HuH-7.5 (cell line): ENCODE data around the gene GCN1.

ENCODE experiments used
- DNase-seq: peaks from one replicate; pipeline ENCODE4 v3.0.0; 2011; ENCODE audit warnings: low spot score

GCN1 gene

GRCh38 chr12:120175537-120175936, 19.0 kb downstream of the GCN1 start:
- no peak for DNase-seq

GRCh38 chr12:120175062-120175461, 19.5 kb downstream of the GCN1 start:
- DNase-seq: no peak

GRCh38 chr12:120172053-120172452, 22.5 kb downstream of the GCN1 start:
- no peak for DNase-seq

DNA sequence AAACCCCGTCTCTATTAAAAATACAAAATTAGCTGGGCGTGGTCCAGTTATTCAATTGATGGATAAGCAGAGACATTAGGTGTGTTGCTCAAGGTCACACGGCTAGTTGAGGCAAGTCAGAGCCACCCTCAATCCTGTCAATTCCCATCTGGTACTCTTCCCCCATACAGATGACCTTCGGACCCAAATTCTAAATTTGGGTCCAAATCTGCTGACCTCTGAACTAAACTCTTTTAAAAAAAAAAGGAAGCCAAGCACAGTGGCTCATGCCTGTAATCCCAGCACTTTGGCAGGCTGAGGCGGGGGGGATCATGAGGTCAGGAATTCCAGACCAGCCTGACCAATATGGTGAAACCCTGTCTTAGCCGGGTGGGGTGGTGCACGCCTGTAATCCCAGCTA, 23.9 kb downstream of the GCN1 start:
- DNase-seq: no peak

DNA sequence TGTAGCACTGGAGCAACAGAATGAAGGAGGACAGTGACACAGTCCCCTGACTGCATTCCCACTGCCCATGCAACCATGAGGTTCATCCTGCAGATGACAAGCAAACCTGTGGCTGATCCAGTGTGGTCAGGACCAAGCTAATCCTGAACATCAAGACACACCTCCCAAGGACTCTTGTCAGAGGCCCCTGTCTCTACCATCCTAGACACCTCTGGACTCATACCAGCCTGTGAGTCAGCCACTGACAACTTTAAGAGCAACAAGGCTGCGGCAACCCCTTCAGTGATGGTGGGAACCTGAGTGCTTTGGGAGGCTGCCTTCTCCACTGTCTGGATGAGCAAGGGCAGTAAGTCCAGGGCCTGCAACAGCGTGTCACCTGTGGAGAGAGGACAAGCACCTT, 24.6 kb downstream of the GCN1 start:
- DNase-seq: no peak

DNA sequence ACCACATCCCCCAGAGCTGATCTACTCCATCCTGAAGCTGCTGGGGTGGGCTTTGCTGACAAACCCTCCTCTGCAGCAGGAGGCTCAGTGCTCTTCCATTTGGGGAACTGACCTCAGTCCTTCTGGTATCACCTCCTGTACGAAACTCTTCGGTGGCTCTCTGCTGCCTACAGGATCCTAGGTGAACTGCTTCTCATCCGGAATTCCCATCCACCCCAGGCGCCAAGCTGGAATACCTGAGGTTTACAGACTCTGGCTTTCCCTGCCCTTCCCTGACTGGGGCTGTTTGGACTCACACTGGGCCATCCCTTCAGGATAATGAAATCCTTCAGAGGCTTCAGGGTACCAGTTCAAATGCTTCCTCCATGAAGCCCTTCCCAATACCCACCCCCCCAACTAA, 26.2 kb downstream of the GCN1 start:
- DNase-seq: no peak

GRCh38 chr12:120167529-120168095, 26.9 kb downstream of the GCN1 start:
- DNase-seq: no peak

- DNase-seq: no peak
Observed at GRCh38 chr12:120164293-120164692, 30.2 kb downstream of the GCN1 start.

- DNase-seq: no peak
Observed at GRCh38 chr12:120162763-120163162, 31.8 kb downstream of the GCN1 start.

DNA sequence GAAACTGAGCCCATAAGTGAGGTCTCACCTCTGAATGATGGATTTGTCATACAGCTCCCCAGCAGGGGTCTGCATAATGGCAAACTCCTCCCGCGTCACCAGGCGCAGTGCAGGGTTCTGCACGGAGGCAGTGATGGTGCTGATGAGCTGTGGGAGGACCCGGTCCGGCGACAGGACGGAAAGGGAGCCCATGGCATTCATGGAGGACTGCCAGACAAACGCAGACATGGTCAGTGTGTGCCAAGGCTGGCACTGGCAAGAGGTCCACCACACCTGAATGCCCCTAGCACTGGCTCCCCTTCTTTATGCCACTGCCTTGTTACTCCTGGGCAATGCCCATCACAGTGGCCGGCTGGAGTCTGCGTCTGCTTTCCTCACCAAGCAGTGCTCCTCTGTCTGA, 32.7 kb downstream of the GCN1 start:
- no peak for DNase-seq

GRCh38 chr12:120159509-120160237, 34.8 kb downstream of the GCN1 start:
- no peak for DNase-seq

- no peak for DNase-seq
Observed at GRCh38 chr12:120158351-120158750, 36.2 kb downstream of the GCN1 start.

- no peak for DNase-seq
Observed at GRCh38 chr12:120157678-120158077, 36.8 kb downstream of the GCN1 start.

DNA sequence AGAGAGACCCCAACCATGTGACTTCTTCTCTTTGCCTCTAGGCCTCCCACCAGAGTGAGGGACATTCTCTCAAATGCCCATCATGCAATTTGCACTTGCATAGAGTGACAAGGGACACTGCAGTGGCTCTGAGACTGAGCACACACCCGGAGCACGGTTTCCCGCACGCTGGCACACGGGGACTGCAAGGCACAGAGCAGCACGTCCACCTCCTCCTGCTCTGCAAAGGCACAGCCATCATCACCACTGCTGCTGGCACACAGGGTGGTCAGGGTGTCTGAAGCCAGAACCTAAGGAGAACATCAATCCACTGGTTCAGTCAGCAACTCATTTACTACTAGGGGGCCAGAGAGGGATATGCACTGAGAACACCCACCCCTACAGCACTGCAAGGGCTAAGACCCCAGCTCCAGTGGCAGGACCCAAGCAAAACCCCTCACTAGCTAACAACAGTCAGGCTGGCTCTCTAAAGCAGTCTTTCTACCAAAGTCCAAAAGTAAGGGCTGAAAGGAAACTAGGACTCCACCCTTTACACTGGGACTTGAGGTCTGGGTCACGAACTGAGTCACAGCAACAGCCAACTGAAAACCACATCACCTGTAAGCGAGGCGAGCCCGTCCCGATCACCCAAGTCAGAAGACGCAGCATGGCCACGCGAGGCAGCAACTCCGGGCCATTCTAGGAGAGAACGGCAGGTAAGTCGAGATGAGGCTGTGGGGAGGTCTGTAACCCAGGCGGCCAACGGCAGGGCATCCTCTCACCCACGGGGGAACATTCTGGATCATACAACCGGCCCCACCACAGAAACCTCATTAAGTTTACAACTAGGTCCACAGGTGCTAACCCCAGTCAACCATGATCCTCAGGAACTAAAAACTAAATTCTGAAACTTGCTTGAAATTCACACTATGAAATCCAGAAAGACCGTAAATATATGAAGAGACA, 37.9 kb downstream of the GCN1 start:
- DNase-seq: no peak

GRCh38 chr12:120155072-120155471, 39.4 kb downstream of the GCN1 start:
- no peak for DNase-seq

GRCh38 chr12:120150919-120151525, 43.5 kb downstream of the GCN1 start:
- no peak for DNase-seq

DNA sequence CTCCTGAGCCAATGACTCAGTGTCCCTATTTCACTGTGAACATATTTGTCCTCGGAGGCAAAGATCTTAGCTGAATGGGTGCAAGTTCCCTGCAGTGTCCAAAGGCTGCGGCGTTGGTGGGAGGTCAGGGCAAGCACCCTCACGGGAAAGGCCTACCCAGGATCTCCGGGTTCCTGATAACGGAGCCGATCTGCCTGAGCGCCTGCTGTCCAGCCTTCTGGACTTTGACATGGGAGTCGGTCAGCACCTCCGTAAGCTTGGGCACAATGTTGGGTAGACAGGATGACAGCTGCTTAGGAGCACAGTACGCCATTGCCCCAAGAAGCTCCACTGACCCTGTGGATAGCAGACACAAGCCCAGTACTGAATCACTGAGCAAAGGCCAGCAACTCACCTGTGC, 46.5 kb downstream of the GCN1 start:
- no peak for DNase-seq

DNA sequence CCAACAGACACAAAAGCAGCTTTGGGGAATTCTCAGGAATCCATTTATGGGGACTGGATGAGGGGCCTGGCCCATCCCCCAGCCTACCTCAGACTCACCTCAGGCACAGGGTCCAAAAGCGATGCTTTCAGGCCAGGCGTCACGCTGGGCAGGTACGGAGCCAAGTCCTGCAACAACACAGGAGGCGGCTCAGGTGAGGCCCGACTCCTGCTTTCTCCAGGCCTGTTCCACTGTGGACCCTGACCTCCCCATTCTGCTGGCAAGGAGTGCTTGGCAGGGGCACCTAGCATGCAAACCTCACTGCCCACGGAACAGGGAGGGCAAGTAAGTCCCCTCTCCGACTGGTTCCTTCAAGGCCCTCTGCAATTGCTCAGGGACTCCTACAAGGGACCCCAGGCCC, 49.4 kb downstream of the GCN1 start:
- DNase-seq: no peak

DNA sequence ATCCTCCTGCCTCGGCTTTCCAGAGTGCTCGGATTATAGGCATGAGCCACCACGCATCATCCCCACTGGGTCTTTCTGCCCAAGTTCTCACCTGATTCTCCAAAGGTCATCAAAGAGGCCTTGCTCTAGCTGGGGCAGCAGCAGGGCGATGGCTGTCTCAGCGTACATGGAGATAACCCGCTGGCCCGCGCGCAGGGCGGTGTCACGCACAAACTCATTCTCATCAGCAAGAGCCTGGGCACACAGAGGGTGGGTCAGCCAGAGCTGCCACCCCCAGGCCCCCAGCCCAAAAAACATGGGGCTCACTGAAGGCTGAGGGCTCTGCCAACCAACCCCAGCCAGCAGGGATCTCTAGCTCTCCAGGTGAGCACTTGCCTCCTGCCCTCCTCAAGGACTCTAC, 50.3 kb downstream of the GCN1 start:
- no peak for DNase-seq

DNA sequence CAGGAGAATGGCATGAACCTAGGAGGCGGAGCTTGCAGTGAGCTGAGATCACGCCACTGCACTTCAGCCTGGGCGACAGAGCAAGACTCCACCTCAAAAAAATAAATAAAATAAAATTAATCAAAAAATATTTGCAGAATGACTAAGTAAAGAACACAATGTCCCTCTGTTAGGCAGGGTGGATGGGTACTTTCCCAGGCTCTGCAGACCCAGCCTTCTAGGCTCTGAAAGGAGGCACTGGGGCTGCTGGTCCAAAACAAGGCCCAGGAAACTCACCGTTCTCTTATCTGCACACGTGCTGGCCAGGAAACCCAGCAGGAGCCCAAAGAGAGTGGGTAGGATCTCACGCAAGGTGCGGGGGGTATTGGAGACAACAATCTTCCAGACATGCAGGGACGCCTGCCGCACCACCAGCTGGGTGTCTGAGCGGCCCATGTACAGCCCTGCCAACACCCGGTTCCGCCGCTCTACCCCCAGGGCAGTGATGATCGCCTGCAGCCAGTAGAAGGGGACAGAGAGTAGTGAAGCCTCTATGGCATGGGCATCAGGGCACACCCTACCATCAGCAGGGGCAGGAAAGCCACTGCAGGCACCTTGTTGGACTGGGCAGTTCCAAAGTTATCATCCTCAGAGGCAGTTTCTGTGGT, 52.2 kb downstream of the GCN1 start:
- no peak for DNase-seq

DNA sequence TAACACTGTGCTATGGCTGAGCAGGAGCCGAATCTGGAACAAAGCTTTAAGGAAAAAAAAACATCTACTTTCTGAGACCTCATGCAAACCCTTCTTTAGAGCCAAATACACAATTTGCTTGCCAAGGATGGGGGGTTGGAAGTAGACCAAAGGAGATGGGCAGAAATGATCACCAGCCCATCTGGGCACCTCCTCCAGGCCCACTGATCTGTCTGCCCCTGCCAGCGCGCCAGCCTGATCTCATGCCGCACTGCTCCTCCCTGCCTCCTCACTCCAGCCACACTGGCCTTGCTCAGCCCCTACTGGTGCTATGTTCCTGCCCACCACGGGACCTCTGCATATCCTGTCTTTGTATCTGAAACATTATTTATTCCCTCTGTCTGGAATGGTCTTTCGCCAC, 53.2 kb downstream of the GCN1 start:
- no peak for DNase-seq

DNA sequence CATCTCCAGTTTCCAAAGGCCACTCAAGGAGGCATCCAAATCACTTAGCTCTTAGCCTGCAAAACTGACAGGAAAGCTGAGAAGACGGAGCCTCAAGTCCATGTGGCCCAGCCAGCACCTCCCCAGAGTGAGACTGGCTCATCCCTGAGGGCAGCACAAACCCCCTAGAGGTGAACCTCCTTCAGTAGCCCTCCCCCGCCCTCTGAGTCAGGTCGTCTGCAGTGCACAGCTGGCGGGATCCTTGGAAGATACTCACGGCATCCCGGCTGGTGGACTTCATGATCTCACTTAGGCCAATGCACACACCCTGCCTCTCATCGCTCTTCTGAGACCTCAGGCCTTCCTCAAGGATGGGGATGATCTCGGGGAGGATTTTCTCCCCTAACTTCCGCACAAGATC, 53.9 kb downstream of the GCN1 start:
- DNase-seq: no peak
